HG03571 (cell line): ENCODE data around the gene ANKMY1.
"Not testable (repeated sequence)": the region's sequence is repeated elsewhere in the genome, so short reads cannot be mapped to it uniquely, and the experiment has no call there.

Source experiments
- ATAC-seq: cut with Tn5 transposase; IDR thresholded peaks from one replicate; pipeline ENCODE4 v1.9.1; 2021; ENCODE audit not compliant: unreplicated experiment

ANKMY1 gene

DNA sequence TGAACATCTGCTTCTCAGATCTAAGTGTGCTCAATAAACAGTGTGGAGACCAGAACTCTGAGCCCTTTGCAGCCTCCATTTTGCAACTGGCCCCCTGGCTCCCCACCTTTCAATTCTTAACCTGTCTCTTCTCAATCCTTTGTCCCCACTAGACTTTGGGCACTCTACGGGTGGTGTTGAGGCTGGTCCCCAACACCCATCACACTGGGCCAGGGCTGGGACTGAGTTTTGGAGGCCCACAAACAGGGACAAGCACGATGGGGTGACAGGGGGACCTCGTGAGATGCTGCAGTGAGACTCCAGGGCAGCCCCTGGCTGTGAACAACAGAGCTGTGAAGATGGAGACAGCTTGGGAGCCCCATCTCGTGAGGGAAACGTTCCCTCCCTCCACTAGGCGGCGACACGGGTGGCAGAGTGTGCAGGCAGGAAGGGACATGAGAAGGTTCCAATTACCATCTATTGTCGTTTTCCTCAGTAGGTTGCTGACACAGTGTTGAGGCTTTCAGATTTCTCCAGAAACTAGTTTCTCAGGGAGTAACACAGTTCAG, 1.2 kb downstream of the ANKMY1 start:
- no peak for ATAC-seq

- ATAC-seq, result no peak
These were observed 2.1 kb downstream of the ANKMY1 start for GRCh38 chr2:240555541-240556250.

GRCh38 chr2:240554767-240555493, 2.9 kb downstream of the ANKMY1 start:
- no peak for ATAC-seq

DNA sequence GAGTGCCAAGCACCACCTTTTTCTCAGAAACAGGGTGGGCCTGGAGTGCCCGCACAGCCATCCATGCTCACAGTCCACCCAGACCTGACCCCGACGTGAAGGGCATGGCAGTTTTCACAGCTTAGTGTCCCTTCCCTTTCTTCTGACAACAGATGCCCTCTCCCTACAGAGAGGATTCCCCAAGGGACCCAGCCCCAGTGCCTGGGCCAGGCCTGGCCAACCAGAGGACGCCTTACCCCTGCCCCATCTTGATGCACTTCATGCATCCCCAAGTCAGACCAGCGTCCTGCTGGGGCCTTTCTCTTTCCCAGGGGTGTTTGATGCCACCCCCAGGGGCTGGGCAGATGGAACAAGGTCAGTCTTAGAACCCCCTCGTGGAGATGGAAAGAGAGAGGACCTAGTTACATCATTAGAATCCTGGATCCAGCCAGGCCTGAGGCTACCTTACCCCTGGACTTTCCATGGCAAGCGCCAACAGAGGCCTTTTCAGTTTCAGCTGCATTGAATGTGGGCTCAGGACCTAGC, 3.8 kb downstream of the ANKMY1 start:
- ATAC-seq, result no peak

DNA sequence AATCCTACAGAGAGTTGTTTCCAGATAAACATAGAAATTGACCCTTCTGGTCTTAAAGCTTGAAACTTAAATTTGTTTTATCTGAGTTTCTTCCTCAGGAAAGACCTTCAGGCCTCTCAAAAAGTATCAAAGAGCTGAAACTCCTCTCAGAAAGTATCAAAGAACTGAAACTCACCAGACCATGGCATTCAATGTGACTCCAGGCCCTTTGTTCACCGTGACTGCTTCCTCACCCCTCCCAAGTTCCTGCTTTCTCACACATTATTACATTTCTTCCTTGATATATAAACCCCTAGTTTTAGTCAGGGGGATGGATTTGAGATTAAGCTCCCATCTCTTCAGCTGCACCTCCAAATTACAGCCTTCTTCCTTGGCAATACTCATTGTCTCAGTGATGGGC, 6.0 kb downstream of the ANKMY1 start:
- no peak for ATAC-seq

GRCh38 chr2:240551288-240551687, 6.5 kb downstream of the ANKMY1 start:
- ATAC-seq, result no peak

DNA sequence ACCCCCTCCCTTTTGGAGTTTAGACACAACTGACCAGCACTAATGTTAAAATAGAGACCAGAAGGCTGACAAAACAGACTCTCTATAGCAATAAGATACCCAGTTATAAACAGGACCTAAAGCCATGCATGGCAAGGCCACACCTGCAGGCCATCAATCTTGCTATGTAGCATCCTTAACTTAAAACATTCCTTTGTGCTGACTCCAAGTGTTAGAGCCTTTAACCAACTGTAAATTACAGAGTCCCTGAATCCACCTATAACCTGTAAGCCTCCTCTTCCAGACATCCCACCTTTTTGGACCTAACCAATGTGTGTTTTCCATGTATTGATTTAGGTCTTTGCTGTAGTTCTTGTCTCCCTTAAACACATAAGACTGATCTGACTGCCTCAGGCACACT, 17.9 kb downstream of the ANKMY1 start:
- ATAC-seq, result no peak

- not testable (repeated sequence) for ATAC-seq
These were observed 18.7 kb downstream of the ANKMY1 start for GRCh38 chr2:240539101-240539500.

GRCh38 chr2:240538031-240538780, 19.6 kb downstream of the ANKMY1 start:
- ATAC-seq, result no peak

- ATAC-seq, result no peak
These were observed 25.6 kb downstream of the ANKMY1 start for GRCh38 chr2:240532031-240532775.

GRCh38 chr2:240531038-240531437, 26.8 kb downstream of the ANKMY1 start:
- ATAC-seq, result no peak

DNA sequence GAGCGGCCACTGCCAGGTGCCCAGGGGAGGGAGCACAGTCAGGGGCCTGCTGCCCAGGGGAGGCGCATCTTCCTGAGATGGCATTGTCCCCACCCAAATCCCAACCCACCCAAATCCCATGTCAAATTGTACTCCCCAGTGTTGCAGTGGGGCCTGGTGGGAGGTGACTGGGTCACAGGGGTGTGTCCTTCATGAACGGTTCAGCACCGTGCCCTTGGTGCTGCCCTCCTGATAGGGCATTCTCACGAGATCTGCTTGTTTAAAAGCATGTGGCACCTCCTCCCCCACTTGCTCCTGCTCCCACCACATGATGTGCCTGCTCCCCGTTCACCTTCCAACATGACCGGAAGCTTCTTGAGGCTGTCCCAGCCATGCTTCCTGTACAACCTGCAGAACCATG, 27.6 kb downstream of the ANKMY1 start:
- no peak for ATAC-seq

DNA sequence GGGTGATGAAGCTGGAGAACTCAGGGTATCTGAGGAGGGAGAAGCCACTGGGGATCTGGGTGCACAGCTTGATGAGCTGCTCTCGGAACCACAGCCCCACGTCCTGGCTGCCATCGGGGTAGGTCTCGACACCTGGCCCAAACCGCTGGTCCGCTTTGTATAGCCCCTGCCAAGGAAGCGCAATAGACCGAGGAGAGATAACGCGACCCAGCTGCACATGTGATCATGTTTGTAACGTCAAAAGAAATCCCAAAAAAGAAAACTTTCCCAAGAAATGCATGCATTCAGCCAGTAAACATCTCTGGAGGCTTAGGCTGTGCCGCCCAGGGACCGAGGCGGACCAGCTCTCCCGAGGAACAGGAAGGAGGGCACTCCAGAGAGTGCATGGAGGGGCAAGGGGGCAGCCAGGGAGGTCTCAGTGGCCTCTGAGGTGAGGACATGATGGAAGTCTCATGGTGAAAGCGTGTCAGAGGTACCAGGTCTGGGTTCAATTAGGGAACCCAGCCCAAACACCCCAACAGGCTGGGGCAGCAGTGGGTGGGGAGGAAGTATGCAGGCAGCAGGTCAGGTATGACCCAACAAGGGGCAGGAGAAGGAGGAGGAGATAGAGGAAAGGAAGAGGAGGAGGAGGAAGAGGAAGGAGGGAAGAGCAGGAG, 28.3 kb downstream of the ANKMY1 start:
- no peak for ATAC-seq

DNA sequence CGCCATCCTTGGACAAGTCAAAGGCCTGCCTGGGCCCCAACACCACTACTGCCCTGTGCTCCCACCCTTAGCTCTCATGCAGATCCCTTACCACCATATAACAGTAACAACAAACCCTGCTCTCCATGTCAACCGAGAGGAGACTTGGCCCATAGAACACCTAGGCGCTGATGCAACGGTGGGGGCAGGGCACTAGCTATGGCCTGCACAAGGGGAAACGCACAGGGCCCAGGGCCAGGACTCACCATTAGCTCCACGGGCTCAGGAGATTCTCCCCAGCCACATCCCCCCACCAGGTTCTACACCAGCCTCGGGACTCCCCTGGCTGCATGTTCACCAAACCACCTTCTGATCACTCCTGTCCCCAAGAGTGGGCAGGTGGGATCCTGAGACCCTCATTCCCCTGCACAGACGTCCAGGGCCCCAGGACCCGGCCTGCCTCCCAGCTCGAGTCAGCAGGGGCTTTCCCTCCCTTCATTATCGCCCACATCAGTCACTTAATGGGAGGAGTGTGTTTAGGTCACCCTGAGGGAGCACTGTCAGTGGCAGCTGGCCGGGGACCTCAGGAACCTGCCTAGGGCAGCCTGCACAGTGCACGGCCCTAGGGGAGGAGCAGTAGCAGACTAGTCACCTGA, 29.3 kb downstream of the ANKMY1 start:
- no peak for ATAC-seq

DNA sequence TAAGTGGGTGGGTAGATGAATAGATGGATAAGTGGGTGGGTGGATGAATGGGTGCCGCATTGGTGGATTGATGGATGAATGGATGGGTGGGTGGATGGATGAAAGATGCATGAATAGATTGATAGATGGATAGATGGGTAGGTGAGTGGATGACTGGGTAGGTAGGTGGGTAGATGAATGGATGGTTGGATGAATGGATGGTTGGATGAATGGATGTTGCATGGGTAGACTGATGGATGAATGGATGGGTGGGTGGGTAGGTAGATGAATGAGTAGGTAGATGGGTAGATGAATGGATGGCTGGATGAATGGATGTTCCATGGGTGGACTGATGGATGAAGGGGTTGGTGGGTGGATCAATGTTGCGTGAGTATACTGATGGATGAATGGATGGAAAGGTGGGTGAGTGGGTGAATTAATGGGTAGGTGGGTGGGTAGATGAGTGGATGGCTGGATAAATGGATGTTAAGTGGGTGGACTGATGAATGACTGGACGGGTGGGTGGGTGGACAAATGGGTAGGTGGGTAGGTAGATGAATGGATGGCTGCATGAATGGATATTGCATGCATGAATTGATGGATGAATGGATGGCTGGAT, 30.5 kb downstream of the ANKMY1 start:
- no peak for ATAC-seq

DNA sequence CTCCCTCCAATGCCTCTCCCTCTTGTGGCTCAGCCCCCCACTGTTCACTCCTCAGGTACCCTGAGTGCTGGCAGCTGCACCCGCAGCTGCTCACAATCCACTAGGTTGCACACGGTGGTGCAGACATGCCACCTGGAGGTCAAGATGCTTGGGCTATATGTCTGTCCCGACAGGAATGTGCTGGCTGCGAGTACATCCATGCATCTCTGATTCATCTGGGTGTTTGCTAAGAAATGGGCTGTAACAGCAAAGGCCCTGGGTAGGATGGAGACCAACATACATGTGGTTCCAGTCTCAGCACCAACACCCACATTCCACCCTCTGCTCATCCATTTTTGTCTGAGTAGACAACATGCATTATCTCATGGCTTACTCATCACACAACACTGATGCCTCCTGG, 31.3 kb downstream of the ANKMY1 start:
- ATAC-seq, result no peak

- no peak for ATAC-seq
These were observed 32.0 kb downstream of the ANKMY1 start for GRCh38 chr2:240525802-240526201.

DNA sequence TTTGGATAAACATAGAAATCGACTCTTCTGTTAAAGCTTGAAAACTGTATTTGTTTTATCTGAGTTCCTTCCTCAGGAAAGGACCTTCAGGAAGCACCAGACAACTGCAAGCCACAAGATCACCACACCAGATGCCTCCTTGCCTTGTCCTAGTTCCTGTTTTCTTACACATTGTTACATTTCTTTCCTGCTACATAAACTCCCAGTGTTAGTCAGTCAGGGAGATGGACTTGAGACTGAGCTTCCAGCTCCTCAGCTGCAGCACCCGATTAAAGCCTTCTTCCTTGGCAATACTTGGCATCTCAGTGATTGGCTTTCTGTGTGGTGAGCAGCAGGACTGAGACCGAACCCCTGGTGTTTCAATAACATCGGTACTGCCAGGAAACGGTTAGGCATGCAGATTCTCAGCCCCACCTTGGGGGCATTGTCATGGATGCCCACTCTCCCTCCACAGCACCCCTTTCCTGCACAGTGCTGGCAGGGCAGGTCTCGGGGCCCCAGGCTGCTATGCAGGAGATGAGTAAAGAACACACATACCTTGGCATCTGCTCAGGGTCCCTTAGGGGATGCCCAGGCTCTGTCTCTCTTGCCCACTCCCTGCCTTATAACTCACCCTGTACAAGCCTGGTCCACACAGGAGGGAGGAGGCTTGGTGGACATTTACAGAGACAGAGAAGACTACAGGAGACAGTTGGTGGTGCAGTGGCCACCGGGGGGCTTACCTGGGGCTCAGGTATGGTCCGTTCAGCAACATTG, 32.6 kb downstream of the ANKMY1 start:
- ATAC-seq, result no peak
